Heart right ventricle (tissue), 16 donors: ENCODE results near the gene CDHR4. TPM values are rescaled to one million over a fixed set of nuclear protein-coding genes. Genes with fewer than 3 reads are reported as not detected.

ENCODE experiments used
- ATAC-seq, 8 donors: fragments of 200-7000 bp; cut with Tn5 transposase; one replicate each; pipeline ENCODE4 v1.9.1; 2020; ENCODE audit warnings: mild to moderate bottlenecking in 8 of 8, moderate library complexity in 8 of 8, moderate number of reproducible peaks in 1 of 8
- DNase-seq, 2 donors: peaks; one replicate each; pipeline ENCODE4 v3.0.0-alpha.2; 2020
- H3K27ac ChIP-seq, 10 donors: fragments of 200-600 bp; sonication (generic) in 2 of 10; one replicate each; pipeline versions ENCODE4 v1.5.0 to v1.8.0; 2020 to 2022; ENCODE audit warnings: mild to moderate bottlenecking in 3 of 10
- H3K27me3 ChIP-seq, 7 donors: fragments of 200-600 bp; one replicate each; pipeline ENCODE4 v1.8.0; 2021 to 2022; ENCODE audit warnings: mild to moderate bottlenecking in 2 of 7
- H3K36me3 ChIP-seq, 9 donors: fragments of 200-600 bp; sonication (generic) in 1 of 9; one replicate each; pipeline versions ENCODE4 v1.5.0 to v1.8.0; 2020 to 2022; ENCODE audit warnings: mild to moderate bottlenecking in 2 of 9
- H3K4me1 ChIP-seq, 9 donors: fragments of 200-600 bp; sonication (generic) in 1 of 9; one replicate each; pipeline versions ENCODE4 v1.5.0 to v1.8.0; 2020 to 2022; ENCODE audit warnings: mild to moderate bottlenecking in 4 of 9
- H3K4me3 ChIP-seq, 10 donors: fragments of 200-600 bp; sonication (generic) in 2 of 10; one replicate each; pipeline versions ENCODE4 v1.5.0 to v1.8.0; 2020 to 2022; ENCODE audit warnings: mild to moderate bottlenecking in 7 of 10, moderate library complexity in 2 of 10
- H3K9me3 ChIP-seq, 11 donors: fragments of 200-600 bp in 10 of 11; sonication (generic) in 2 of 11; one replicate each; pipeline versions ENCODE4 v1.5.0 to v1.8.0; 2013 to 2022; ENCODE audit warnings: mild to moderate bottlenecking in 2 of 11, control low read depth in 1 of 11, moderate library complexity in 1 of 11
- WGBS, 2 donors: extraction: QIAGEN DNeasy Blood & Tissue Kit; methylation state at CpG; one replicate each; pipeline ENCODE4 v1.1.7; 2013; ENCODE audit warnings: inconsistent platforms in 1 of 2; 5-methylcytosine and 5-hydroxymethylcytosine counted together
- intact Hi-C, 10 donors: fragments of 100-400 bp; cut with DNase I; formaldehyde crosslinking; loops; one replicate each; pipeline versions ENCODE4 v1.11.1 to v1.14.2; 2022
- polyA plus RNA-seq, 2 donors: library from polyadenylated mRNA; stranded (reverse); fragments of 200-250 nt; gene quantifications; one replicate each; pipeline ENCODE4 v1.2.3, GENCODE V29; 2013
- total RNA-seq, 10 donors: library from RNA; stranded (reverse); fragmentation: NEBNext Ultra II Directional in 3 of 10; extraction: Animal tissue kit (Norgen Biotek cat#: 25700) in 3 of 10; gene quantifications; one replicate each; pipeline versions ENCODE4 v1.2.1 to v1.2.4, GENCODE V29; 2021 to 2023
- TF ChIP-seq, protein P1 (sequence below), 9 donors: fragments of 200-600 bp; sonication (generic) in 2 of 9; IDR thresholded peaks; one replicate each; pipeline versions ENCODE4 v1.5.0 to v1.8.0; 2021 to 2022; ENCODE audit warnings: antibody characterized with exemption in 9 of 9, mild to moderate bottlenecking in 5 of 9, moderate library complexity in 1 of 9
- donor health status: Arrhythmogenic right ventricular cardiomyopathy.
- donor health status: ischemic (EF 13 %, LVEDD 7.1; RV severe dilation, severe dysfunction).
- donor health status: healthy with polysubstance abuse.
- donor health status: DM: no; HTN: yes; CAD: no.
- donor health status: DM: no; HTN: no; CAD: no.
- donor health status: ischemic (EF 25% LVEDD 6.9; RV normal size, moderate dysfunction).
- donor health status: ischemic (EF 25% LVEDD 5.7; RV mildly dilated, moderate dysfunction).
- donor health status: healthy.
- donor health status: DM: yes; HTN: yes; CAD: no.
- donor health status: Ischemic cardiomyopathy.
- donor health status: ischemic (EF 35%, LVEDD 5.7; RV mildly dilated, moderate dysfunction).
- donor health status: nonischemic (EF 11% LVEDD 7.7; RV severe dilation, severe dysfunction).
- donor health status: DM: yes; HTN: yes; CAD: no.
- donor health status: PGD.
- donor health status: ischemic (EF 29% LVEDD 5.4; RV normal size, mild dysfunction).
- donor health status: nonischemic (EF 23%, LVEDD 6.1; RV moderate dilation, normal function).

CDHR4 gene
- total and polyA plus RNA-seq, 12 donors, result 0.01 to 0.80 TPM; not detected in 10

DNA sequence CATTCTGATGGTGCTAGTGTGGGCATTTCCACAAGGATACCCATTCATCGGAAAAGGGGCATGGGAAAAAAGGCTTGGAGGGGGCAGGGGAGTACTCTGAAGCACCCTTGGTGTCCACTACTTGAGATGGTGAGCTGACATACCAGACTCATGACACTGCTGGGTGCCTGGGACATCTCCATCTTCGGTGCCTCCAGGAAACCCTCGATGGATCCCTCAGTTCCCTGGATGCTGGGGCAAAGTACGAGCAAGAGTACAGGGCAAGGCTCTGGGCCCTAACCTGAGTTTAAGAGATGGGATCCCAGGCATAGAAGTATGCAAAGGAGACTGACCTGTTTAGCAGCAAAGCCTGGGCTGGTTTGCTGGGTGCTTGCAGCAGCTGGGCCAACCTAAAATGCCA, 8.1 kb downstream of the CDHR4 start:
- no peaks in the 10 kb centered on the region for H3K27me3 ChIP-seq
- H3K4me3 ChIP-seq, result no peak overlapping the region
- no peak for DNase-seq
- no peaks in the 10 kb centered on the region for H3K9me3 ChIP-seq
- intact Hi-C loops, result no loop called here
- TF ChIP-seq, protein P1, sequence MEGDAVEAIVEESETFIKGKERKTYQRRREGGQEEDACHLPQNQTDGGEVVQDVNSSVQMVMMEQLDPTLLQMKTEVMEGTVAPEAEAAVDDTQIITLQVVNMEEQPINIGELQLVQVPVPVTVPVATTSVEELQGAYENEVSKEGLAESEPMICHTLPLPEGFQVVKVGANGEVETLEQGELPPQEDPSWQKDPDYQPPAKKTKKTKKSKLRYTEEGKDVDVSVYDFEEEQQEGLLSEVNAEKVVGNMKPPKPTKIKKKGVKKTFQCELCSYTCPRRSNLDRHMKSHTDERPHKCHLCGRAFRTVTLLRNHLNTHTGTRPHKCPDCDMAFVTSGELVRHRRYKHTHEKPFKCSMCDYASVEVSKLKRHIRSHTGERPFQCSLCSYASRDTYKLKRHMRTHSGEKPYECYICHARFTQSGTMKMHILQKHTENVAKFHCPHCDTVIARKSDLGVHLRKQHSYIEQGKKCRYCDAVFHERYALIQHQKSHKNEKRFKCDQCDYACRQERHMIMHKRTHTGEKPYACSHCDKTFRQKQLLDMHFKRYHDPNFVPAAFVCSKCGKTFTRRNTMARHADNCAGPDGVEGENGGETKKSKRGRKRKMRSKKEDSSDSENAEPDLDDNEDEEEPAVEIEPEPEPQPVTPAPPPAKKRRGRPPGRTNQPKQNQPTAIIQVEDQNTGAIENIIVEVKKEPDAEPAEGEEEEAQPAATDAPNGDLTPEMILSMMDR (IDR thresholded peaks at IDR 0.05), result no peak
- 89 to 93% methylated on average over 4 of the region's 4 CpGs for WGBS, 2 donors
- H3K36me3 ChIP-seq, result no peaks in the 10 kb centered on the region
- H3K27ac ChIP-seq, result no peak overlapping the region
- peaks cover 0 to 16% (median 9%) of the 10 kb centered on the region in 9 donors for H3K4me1 ChIP-seq
- ATAC-seq, result no peak

DNA sequence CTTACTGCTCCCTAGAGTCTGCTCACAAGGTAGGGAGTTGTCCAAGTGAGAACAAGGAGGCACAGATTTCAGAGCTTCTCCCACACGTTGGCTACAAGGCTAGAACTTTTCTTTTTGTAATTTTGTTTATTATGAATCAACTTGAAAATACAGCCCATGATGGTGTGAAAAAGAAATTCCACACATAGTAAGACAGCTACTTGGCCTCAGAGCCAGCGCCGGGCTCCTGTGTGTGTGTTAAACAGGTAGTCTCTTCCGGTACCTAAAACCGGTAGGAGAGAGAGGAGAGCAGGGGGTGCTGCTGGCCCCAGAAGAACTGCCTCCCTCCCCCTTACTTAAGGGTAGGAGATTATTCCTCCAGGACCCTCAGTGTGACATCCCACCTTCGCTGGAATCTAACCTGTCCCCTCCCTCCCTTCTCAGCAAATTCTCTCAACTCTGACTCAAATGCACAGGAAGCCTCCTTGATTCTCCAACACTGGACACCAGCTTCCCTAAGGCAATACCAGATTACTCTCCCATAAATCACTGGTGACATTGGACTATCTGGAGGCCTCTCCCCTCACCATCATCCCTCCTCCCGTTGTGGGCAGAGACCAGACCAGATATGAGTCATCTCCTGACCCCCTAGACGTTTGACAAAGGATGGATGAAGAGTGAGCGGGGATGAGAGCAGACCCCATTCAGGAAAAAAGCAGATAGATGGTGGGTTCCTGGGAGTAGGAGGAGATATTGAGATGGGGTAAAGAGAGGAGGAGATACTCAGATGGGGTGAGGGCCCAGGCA, 8.9 kb downstream of the CDHR4 start:
- Histone ChIP-seq H3K4me1 (peaks cover 0 to 16% (median 11%) of the 10 kb centered on the region in 9 donors), H3K27ac (no peak overlapping the region), H3K9me3 (no peaks in the 10 kb centered on the region), H3K36me3 (no peaks in the 10 kb centered on the region), H3K27me3 (no peaks in the 10 kb centered on the region), H3K4me3 (no peak overlapping the region)
- no peak for DNase-seq
- 67 to 69% methylated on average over 9 of the region's 9 CpGs for WGBS, 2 donors
- ATAC-seq, result no peak
- TF ChIP-seq, protein P1 (IDR thresholded peaks at IDR 0.05), result no peak
- intact Hi-C loops, result no loop called here

DNA sequence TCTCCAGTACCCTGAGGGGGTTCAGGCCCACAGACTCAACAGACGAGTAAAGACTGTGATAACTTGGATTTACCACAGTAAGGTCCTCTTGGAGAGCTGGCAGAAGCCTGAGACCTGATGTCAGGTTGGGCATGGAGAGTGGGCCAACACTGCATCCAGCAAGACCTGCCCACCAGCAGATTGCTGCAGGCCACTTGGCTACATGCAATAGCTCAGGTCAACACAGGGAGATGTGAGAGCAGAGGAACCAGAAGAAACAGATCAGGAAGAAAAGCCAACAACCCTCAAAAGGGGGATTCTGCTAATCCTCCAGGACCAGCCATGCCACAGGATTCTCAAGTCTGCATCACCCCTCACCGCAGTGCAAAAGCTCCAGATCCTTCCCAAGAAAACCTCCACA, 11.6 kb downstream of the CDHR4 start:
- DNase-seq (no peak), ATAC-seq (no peak)
- Histone ChIP-seq H3K4me1 (peaks cover 4 to 43% (median 27%) of the 10 kb centered on the region in 9 donors), H3K9me3 (no peaks in the 10 kb centered on the region), H3K4me3 (no peak overlapping the region), H3K27ac (peak overlapping the region in 3 of 10 donors; percentile 83 to 99 (median 95)), H3K36me3 (peaks cover 0 to 20% (median 0%) of the 10 kb centered on the region in 9 donors), H3K27me3 (no peaks in the 10 kb centered on the region)
- WGBS, 2 donors, result 98% methylated on average over 2 of the region's 2 CpGs
- TF ChIP-seq, protein P1 (IDR thresholded peaks at IDR 0.05), result no peak
- intact Hi-C loops, result loop anchor here in 2 of 10 donors (5.0 kb wide), 2 partner anchors 66 to 139 kb away; partner anchors contain the start of genes GMPPB (in 1 of the 2) and MON1A (in 1 of the 2)

DNA sequence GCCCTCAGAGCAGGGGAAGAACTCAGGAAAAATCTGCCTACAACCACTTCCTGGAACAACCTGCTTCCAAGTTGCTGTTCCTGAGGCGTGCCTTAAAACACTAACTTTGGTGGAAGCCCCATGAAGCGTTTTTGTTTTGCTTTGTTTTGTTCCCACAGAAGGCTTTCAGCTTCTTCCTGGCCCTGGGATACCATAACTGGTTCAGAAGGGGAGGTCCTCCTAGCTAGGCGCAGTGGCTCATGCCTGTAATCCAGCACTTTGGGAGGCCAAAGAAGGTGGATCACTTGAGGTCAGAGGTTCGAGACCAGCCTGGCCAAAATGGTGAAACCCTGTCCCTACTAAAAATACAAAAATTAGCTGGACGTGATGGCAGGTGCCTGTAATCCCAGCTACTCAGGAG, 12.1 kb downstream of the CDHR4 start:
- TF ChIP-seq, protein P1 (IDR thresholded peaks at IDR 0.05), result no peak
- ATAC-seq (no peak), DNase-seq (no peak)
- Histone ChIP-seq H3K9me3 (no peaks in the 10 kb centered on the region), H3K4me1 (peaks cover 4 to 48% (median 27%) of the 10 kb centered on the region in 9 donors), H3K4me3 (no peak overlapping the region), H3K36me3 (peaks cover 0 to 25% (median 0%) of the 10 kb centered on the region in 9 donors), H3K27me3 (no peaks in the 10 kb centered on the region), H3K27ac (peak overlapping the region in 8 of 10 donors; percentile 83 to 99 (median 94))
- intact Hi-C loops, result loop anchor here in 2 of 10 donors (5.0 kb wide), 2 partner anchors 65 to 140 kb away; partner anchors contain the start of genes GMPPB (in 1 of the 2) and MON1A (in 1 of the 2)
- WGBS, 2 donors, result 82 to 86% methylated on average over 5 of the region's 5 CpGs
